Testis (tissue), 2 donors: ENCODE results near the gene ROBO1.

Experiments used
- CTCF ChIP-seq, 3 experiments: fragments of 450-650 bp in 2 of 3; fragments of 200-600 bp in 1 of 3; sonication (generic) in 1 of 3; IDR thresholded peaks; one replicate each; pipeline ENCODE4 v1.5.1; 2016 to 2019; ENCODE audit warnings: antibody characterized with exemption in 3 of 3, mild to moderate bottlenecking in 2 of 3, moderate library complexity in 1 of 3
- POLR2A ChIP-seq: fragments of 450-650 bp; IDR thresholded peaks from one replicate; pipeline ENCODE4 v1.6.1; 2017; ENCODE audit warnings: antibody characterized with exemption, mild to moderate bottlenecking, moderate library complexity

DNA sequence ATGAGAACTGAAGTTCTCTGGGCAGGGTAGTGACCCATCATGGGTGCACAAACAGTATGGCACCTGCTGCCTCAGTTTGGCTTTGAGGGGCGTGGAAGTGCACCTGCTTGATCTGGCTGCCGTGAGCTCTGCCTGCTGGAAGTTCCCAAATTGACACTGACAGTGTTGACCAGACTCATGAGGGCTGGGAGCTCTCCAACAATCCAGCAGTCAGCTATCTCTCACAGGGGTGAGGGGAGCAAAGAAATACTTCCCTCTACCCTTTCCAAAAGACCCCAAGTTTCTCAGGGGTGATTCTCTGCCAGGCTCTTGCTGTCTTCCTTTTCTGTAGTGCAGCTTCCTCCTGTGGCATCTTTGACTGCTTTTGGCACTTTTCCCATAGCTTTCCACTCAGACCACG is 49.4 kb upstream of the ROBO1 start:
- TF ChIP-seq POLR2A (no peak), CTCF (IDR thresholded peaks at IDR 0.05) (no peak)
